Measurements from ENCODE around the gene SLC2A2. TPM values are rescaled to one million over a fixed set of nuclear protein-coding genes. Genes with fewer than 3 reads are reported as not detected.

The SLC2A2 gene
- total and polyA plus RNA-seq, 2 donors (not counting 1 experiment from before 2014, with no cell fraction given): not detected

GRCh38 chr3:171000281-171000680 lies 26.2 kb downstream of the SLC2A2 start:
- Histone ChIP-seq H3K27ac (ENCODE audit: insufficient read depth, low read length) (no peak overlapping the region), H4K20me1 (ENCODE audit: control insufficient read depth, extremely low read depth, insufficient read depth, low read length) (no peaks in the 10 kb centered on the region), H3K36me3 (ENCODE audit: control insufficient read depth, insufficient read depth, low read length) (no peaks in the 10 kb centered on the region), H3K4me3 (replicated peaks in 1 of 4; ENCODE audit: control extremely low read depth in 1 of 4, insufficient read depth in 1 of 4, low read depth in 3 of 4, low read length in 4 of 4) (no peak overlapping the region), H3K9me3 (ENCODE audit: control insufficient read depth, insufficient read depth, low read depth, low read length) (no peaks in the 10 kb centered on the region), H3K27me3 (ENCODE audit: control insufficient read depth, insufficient read depth, low read length) (no peaks in the 10 kb centered on the region), H3K4me2 (ENCODE audit: extremely low read depth, insufficient read depth, low read length) (peak overlapping the region; percentile 26), H3K4me1 (ENCODE audit: control insufficient read depth, extremely low read depth, insufficient read depth, low read length) (peaks cover 11% of the 10 kb centered on the region), H3K79me2 (ENCODE audit: control insufficient read depth, insufficient read depth, low read length) (no peaks in the 10 kb centered on the region), H2AFZ (ENCODE audit: low read length) (peak overlapping the region; percentile 20), H3K9ac (ENCODE audit: insufficient read depth, low read length) (no peak overlapping the region)
- no peak for TF ChIP-seq EZH2 (IDR thresholded peaks at IDR 0.05; ENCODE audit: low read length, missing control alignments)
- no peak for TF ChIP-seq CTCF (conservative IDR thresholded peaks at IDR 0.05 in 1 of 2, IDR thresholded peaks at IDR 0.05 in 1 of 2; ENCODE audit: low read depth in 1 of 2, low read length in 2 of 2)
- no peak for DNase-seq (ENCODE audit: low read depth in 2 of 2)

- Histone ChIP-seq H3K36me3 (ENCODE audit: control insufficient read depth, insufficient read depth, low read length) (no peaks in the 10 kb centered on the region), H3K9ac (ENCODE audit: insufficient read depth, low read length) (no peak overlapping the region)
Observed at GRCh38 chr3:170999737-171000242, 26.7 kb downstream of the SLC2A2 start.

More at GRCh38 chr3:170999737-171000242, 26.7 kb downstream of the SLC2A2 start:
- Histone ChIP-seq H3K27me3 (ENCODE audit: control insufficient read depth, insufficient read depth, low read length) (no peaks in the 10 kb centered on the region), H3K4me3 (replicated peaks in 1 of 4; ENCODE audit: control extremely low read depth in 1 of 4, insufficient read depth in 1 of 4, low read depth in 3 of 4, low read length in 4 of 4) (no peak overlapping the region), H3K79me2 (ENCODE audit: control insufficient read depth, insufficient read depth, low read length) (no peaks in the 10 kb centered on the region), H3K4me2 (ENCODE audit: extremely low read depth, insufficient read depth, low read length) (peak overlapping the region; percentile 26), H4K20me1 (ENCODE audit: control insufficient read depth, extremely low read depth, insufficient read depth, low read length) (no peaks in the 10 kb centered on the region), H3K27ac (ENCODE audit: insufficient read depth, low read length) (no peak overlapping the region), H2AFZ (ENCODE audit: low read length) (no peak overlapping the region), H3K9me3 (ENCODE audit: control insufficient read depth, insufficient read depth, low read depth, low read length) (no peaks in the 10 kb centered on the region), H3K4me1 (ENCODE audit: control insufficient read depth, extremely low read depth, insufficient read depth, low read length) (peaks cover 11% of the 10 kb centered on the region)
- DNase-seq (ENCODE audit: low read depth in 2 of 2): peak; percentile 91 to 92
- TF ChIP-seq EZH2 (IDR thresholded peaks at IDR 0.05; ENCODE audit: low read length, missing control alignments): no peak
- TF ChIP-seq CTCF (conservative IDR thresholded peaks at IDR 0.05 in 1 of 2, IDR thresholded peaks at IDR 0.05 in 1 of 2; ENCODE audit: low read depth in 1 of 2, low read length in 2 of 2): no peak
